Stomach (tissue), 9 donors: Measurements from ENCODE around the gene C1orf87. TPM values are rescaled to one million over a fixed set of nuclear protein-coding genes. Genes with fewer than 3 reads are reported as not detected.

Experiments used
- DNase-seq, 2 donors: peaks; one replicate each; pipeline versions ENCODE4 v3.0.0 to v3.0.0-alpha.2; 2013 to 2019
- H3K27ac ChIP-seq, 5 donors: fragments of 200-600 bp in 4 of 5; sonication (generic) in 4 of 5; one replicate each; pipeline ENCODE4 v1.5.1; 2013 to 2019; ENCODE audit warnings: mild to moderate bottlenecking in 1 of 5, moderate library complexity in 1 of 5
- H3K27me3 ChIP-seq, 3 donors: fragments of 200-600 bp; sonication (generic); one replicate each; pipeline ENCODE4 v1.5.1; 2017 to 2019; ENCODE audit warnings: mixed run types in 1 of 3
- H3K36me3 ChIP-seq, 4 donors: fragments of 200-600 bp; sonication (generic); 1 replicate in 3 of 4; 2 replicates in 1 of 4; pipeline ENCODE4 v1.5.1; 2016 to 2019
- H3K4me1 ChIP-seq, 4 donors: fragments of 200-600 bp; sonication (generic); one replicate each; pipeline ENCODE4 v1.5.1; 2016 to 2019
- H3K4me3 ChIP-seq, 4 donors: fragments of 200-600 bp; sonication (generic) in 3 of 4; one replicate each; pipeline ENCODE4 v1.5.1; 2016 to 2019; ENCODE audit warnings: mild to moderate bottlenecking in 1 of 4
- H3K9me3 ChIP-seq, 4 donors: fragments of 200-600 bp; sonication (generic); one replicate each; pipeline ENCODE4 v1.5.1; 2016 to 2019
- EP300 ChIP-seq: sonication (generic); formaldehyde crosslinking; IDR thresholded peaks from one replicate; pipeline ENCODE4 v1.6.1; 2017; ENCODE audit warnings: antibody characterized with exemption
- POLR2A ChIP-seq, 4 donors: fragments of 450-650 bp; IDR thresholded peaks; one replicate each; pipeline ENCODE4 v1.6.1; 2016; ENCODE audit warnings: antibody characterized with exemption in 4 of 4, control low read depth in 2 of 4, mild to moderate bottlenecking in 1 of 4, moderate library complexity in 1 of 4
- POLR2AphosphoS5 ChIP-seq, 3 donors: sonication (generic); formaldehyde crosslinking; IDR thresholded peaks; one replicate each; pipeline ENCODE4 v1.6.1; 2016; ENCODE audit warnings: antibody characterized with exemption in 3 of 3
- WGBS, 5 donors: extraction: QIAGEN DNeasy Blood & Tissue Kit in 3 of 5; methylation state at CpG; one replicate each; pipeline versions ENCODE4 v1.1.5 to v1.1.7; 2013 to 2018; 5-methylcytosine and 5-hydroxymethylcytosine counted together
- intact Hi-C: fragments of 100-400 bp; cut with DNase I; formaldehyde crosslinking; loops from one replicate; pipeline ENCODE4 v1.15.1; 2023; ENCODE audit warnings: low total_unique reads
- polyA plus RNA-seq, 3 donors: library from polyadenylated mRNA; stranded (reverse); fragments of 200-250 nt; gene quantifications; one replicate each; pipeline ENCODE4 v1.2.3, GENCODE V29; 2013
- total RNA-seq, 5 donors: library from RNA; depleted of rRNA; stranded (reverse); fragments of >200 nt; gene quantifications; one replicate each; pipeline versions ENCODE4 v1.1.0 to v1.2.3, GENCODE V29; 2014 to 2016
- TF ChIP-seq, protein P1 (sequence below), 7 experiments: fragments of 450-650 bp in 4 of 7; fragments of 200-600 bp in 3 of 7; sonication (generic) in 3 of 7; IDR thresholded peaks; one replicate each; pipeline ENCODE4 v1.5.1; 2016 to 2019; ENCODE audit warnings: antibody characterized with exemption in 7 of 7, control low read depth in 2 of 7, mild to moderate bottlenecking in 1 of 7
- donor health status: healthy with polysubstance abuse.
- donor health status: Bipolar disorder and iron deficiency.
- donor health status: healthy.

The C1orf87 gene
- total and polyA plus RNA-seq, 8 donors: not detected

GRCh38 chr1:60059468-60059867, 14.1 kb downstream of the C1orf87 start:
- 82 to 89% (median 86%) methylated on average over 7 of the region's 7 CpGs for WGBS, 5 donors
- H3K27me3 ChIP-seq: no peaks in the 10 kb centered on the region
- H3K27ac ChIP-seq: no peak overlapping the region
- DNase-seq: no peak
- TF ChIP-seq POLR2AphosphoS5 (IDR thresholded peaks at IDR 0.05) (no peak), POLR2A (IDR thresholded peaks at IDR 0.05) (no peak), EP300 (no peak)
- TF ChIP-seq, protein P1, sequence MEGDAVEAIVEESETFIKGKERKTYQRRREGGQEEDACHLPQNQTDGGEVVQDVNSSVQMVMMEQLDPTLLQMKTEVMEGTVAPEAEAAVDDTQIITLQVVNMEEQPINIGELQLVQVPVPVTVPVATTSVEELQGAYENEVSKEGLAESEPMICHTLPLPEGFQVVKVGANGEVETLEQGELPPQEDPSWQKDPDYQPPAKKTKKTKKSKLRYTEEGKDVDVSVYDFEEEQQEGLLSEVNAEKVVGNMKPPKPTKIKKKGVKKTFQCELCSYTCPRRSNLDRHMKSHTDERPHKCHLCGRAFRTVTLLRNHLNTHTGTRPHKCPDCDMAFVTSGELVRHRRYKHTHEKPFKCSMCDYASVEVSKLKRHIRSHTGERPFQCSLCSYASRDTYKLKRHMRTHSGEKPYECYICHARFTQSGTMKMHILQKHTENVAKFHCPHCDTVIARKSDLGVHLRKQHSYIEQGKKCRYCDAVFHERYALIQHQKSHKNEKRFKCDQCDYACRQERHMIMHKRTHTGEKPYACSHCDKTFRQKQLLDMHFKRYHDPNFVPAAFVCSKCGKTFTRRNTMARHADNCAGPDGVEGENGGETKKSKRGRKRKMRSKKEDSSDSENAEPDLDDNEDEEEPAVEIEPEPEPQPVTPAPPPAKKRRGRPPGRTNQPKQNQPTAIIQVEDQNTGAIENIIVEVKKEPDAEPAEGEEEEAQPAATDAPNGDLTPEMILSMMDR (IDR thresholded peaks at IDR 0.05): no peak
- no peaks in the 10 kb centered on the region for H3K4me1 ChIP-seq
- intact Hi-C loops: no loop called here
- H3K4me3 ChIP-seq: no peak overlapping the region
- no peaks in the 10 kb centered on the region for H3K36me3 ChIP-seq
- no peaks in the 10 kb centered on the region for H3K9me3 ChIP-seq

- Histone ChIP-seq H3K27ac (no peak overlapping the region), H3K36me3 (no peaks in the 10 kb centered on the region), H3K4me1 (no peaks in the 10 kb centered on the region), H3K9me3 (peaks cover 0 to 5% (median 2%) of the 10 kb centered on the region in 4 donors), H3K27me3 (no peaks in the 10 kb centered on the region), H3K4me3 (no peak overlapping the region)
- no peak for TF ChIP-seq POLR2AphosphoS5 (IDR thresholded peaks at IDR 0.05)
- TF ChIP-seq, protein P1 (IDR thresholded peaks at IDR 0.05): no peak
- no peak for TF ChIP-seq POLR2A (IDR thresholded peaks at IDR 0.05)
- no peak for TF ChIP-seq EP300
- no peak for DNase-seq
- intact Hi-C loops: no loop called here
Measured at GRCh38 chr1:60055336-60055735, 18.2 kb downstream of the C1orf87 start.

DNA sequence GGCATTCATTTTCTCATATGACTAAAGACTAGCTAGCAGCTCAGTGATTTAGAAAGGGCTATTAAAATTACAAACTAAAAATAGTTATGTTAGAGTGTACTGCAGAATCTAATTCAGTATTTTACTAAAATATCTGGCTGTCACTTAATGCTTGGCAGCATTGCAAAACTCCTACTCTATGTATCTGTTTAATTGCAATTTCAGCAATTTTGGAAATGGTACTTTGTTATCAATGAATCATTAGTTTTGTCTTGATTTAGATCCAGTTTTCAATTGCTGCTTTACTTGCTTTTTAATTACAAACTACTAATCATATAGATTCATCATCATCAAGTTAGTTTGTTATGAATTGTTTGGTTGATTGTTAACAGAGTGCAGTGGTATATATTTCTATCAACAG, 19.2 kb downstream of the C1orf87 start:
- Histone ChIP-seq H3K36me3 (no peaks in the 10 kb centered on the region), H3K27ac (no peak overlapping the region), H3K4me3 (no peak overlapping the region), H3K9me3 (peaks cover 0 to 7% (median 3%) of the 10 kb centered on the region in 4 donors), H3K4me1 (no peaks in the 10 kb centered on the region), H3K27me3 (no peaks in the 10 kb centered on the region)
- intact Hi-C loops: no loop called here
- DNase-seq: no peak
- TF ChIP-seq EP300 (no peak), POLR2A (IDR thresholded peaks at IDR 0.05) (no peak), POLR2AphosphoS5 (IDR thresholded peaks at IDR 0.05) (no peak)
- TF ChIP-seq, protein P1 (IDR thresholded peaks at IDR 0.05): no peak

DNA sequence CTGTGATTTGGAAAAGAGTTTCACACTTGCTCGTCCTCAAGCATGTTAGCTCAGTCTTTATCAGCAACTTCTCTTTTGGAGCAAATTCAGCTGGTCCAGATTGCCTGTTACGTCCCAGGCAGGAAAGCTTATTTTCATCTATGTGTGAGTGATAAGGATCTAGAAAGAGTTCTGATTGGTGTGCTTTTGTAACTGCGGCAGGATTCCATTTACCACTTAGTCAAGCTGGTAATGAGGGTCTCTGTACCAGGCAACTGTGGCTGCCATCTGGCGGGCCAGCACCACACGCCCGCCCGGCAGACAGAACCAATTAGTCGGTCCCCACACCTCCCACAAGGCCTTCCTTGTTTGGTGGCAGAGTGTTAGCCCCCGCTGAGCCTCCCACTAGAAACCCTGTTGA, 21.0 kb downstream of the C1orf87 start:
- 68 to 79% (median 72%) methylated on average over 7 to 9 of the region's 9 CpGs for WGBS, 5 donors
- intact Hi-C loops: no loop called here
- TF ChIP-seq POLR2A (IDR thresholded peaks at IDR 0.05) (no peak), EP300 (no peak), POLR2AphosphoS5 (IDR thresholded peaks at IDR 0.05) (no peak)
- TF ChIP-seq, protein P1 (IDR thresholded peaks at IDR 0.05): no peak
- no peaks in the 10 kb centered on the region for H3K4me1 ChIP-seq
- DNase-seq: peak in 1 of 2 donors; percentile 24
- no peaks in the 10 kb centered on the region for H3K36me3 ChIP-seq
- H3K9me3 ChIP-seq: peaks cover 0 to 13% (median 5%) of the 10 kb centered on the region in 4 donors
- no peak overlapping the region for H3K4me3 ChIP-seq
- no peaks in the 10 kb centered on the region for H3K27me3 ChIP-seq
- no peak overlapping the region for H3K27ac ChIP-seq
